Neuronal stem cell (in vitro differentiated cells): ENCODE data around the gene F11R.
"Not testable (repeated sequence)": the region's sequence is repeated elsewhere in the genome, so short reads cannot be mapped to it uniquely, and the experiment has no call there.

Experiments used
- DNase-seq: peaks from one replicate; pipeline ENCODE4 v3.0.0-alpha.2; 2013; ENCODE audit warnings: low spot score
- H2AFZ ChIP-seq: one replicate; pipeline ENCODE4 v1.6.1; 2013; ENCODE audit warnings: mild to moderate bottlenecking, low read length, inconsistent platforms
- H2AK5ac ChIP-seq: 2 replicates; pipeline ENCODE4 v1.6.1; 2013; ENCODE audit warnings: low read depth, mild to moderate bottlenecking, inconsistent platforms, low read length, moderate library complexity, mixed read lengths
- H2BK120ac ChIP-seq: 2 replicates; pipeline ENCODE4 v1.6.1; 2013; ENCODE audit warnings: low read depth, mild to moderate bottlenecking, inconsistent platforms, low read length, moderate library complexity, mixed read lengths
- H2BK12ac ChIP-seq: one replicate; pipeline ENCODE4 v1.6.1; 2013; ENCODE audit warnings: low read length, inconsistent platforms
- H2BK15ac ChIP-seq: 2 replicates; pipeline ENCODE4 v1.6.1; 2013; ENCODE audit warnings: mild to moderate bottlenecking, low read length, inconsistent platforms, mixed read lengths
- H2BK5ac ChIP-seq: one replicate; pipeline ENCODE4 v1.6.1; 2013; ENCODE audit warnings: inconsistent platforms, mild to moderate bottlenecking, low read length, moderate library complexity
- H3K14ac ChIP-seq: one replicate; pipeline ENCODE4 v1.6.1; 2013; ENCODE audit warnings: low read length, inconsistent platforms
- H3K18ac ChIP-seq: 2 replicates; pipeline ENCODE4 v1.6.1; 2013; ENCODE audit warnings: low read length, inconsistent platforms
- H3K23ac ChIP-seq: 2 replicates; pipeline ENCODE4 v1.6.1; 2013; ENCODE audit warnings: low read depth, mild to moderate bottlenecking, mixed read lengths, low read length, inconsistent platforms; ENCODE audit not compliant: poor library complexity
- H3K27ac ChIP-seq: replicated peaks from 3 replicates; pipeline ENCODE4 v1.5.1; 2013; ENCODE audit warnings: low read length, inconsistent platforms
- H3K27me3 ChIP-seq, 3 experiments: 2 replicates each; pipeline ENCODE4 v1.6.1; 2013; ENCODE audit warnings: low read length in 3 of 3, mild to moderate bottlenecking in 2 of 3, inconsistent platforms in 1 of 3, low read depth in 1 of 3, mixed read lengths in 1 of 3, moderate library complexity in 1 of 3; ENCODE audit not compliant: control insufficient read depth in 3 of 3, insufficient read depth in 3 of 3
- H3K36me3 ChIP-seq, 2 donors: replicated peaks in 1 of 2; 2 replicates each; pipeline ENCODE4 v1.6.1; 2013; ENCODE audit warnings: low read length in 2 of 2; ENCODE audit not compliant: control insufficient read depth in 2 of 2, insufficient read depth in 2 of 2
- H3K4ac ChIP-seq: 2 replicates; pipeline ENCODE4 v1.6.1; 2013; ENCODE audit warnings: inconsistent platforms, mild to moderate bottlenecking, low read length, moderate library complexity
- H3K4me1 ChIP-seq, 2 donors: 1 replicate in 1 of 2; 2 replicates in 1 of 2; pipeline ENCODE4 v1.6.1; 2013; ENCODE audit warnings: low read length in 2 of 2, low read depth in 1 of 2; ENCODE audit not compliant: control insufficient read depth in 2 of 2, insufficient read depth in 1 of 2
- H3K4me2 ChIP-seq: one replicate; pipeline ENCODE4 v1.6.1; 2013; ENCODE audit warnings: mild to moderate bottlenecking, low read length, inconsistent platforms; ENCODE audit not compliant: insufficient read depth, poor library complexity, severe bottlenecking
- H3K4me3 ChIP-seq, 2 donors: 2 replicates each; pipeline ENCODE4 v1.5.1; 2013; ENCODE audit warnings: low read length in 2 of 2, mild to moderate bottlenecking in 2 of 2, inconsistent platforms in 1 of 2, moderate library complexity in 1 of 2
- H3K79me1 ChIP-seq: one replicate; pipeline ENCODE4 v1.6.1; 2013; ENCODE audit warnings: low read depth, mild to moderate bottlenecking, inconsistent platforms, low read length, moderate library complexity
- H3K9ac ChIP-seq: one replicate; pipeline ENCODE4 v1.6.1; 2013; ENCODE audit warnings: mild to moderate bottlenecking, low read depth, low read length, inconsistent platforms; ENCODE audit not compliant: poor library complexity
- H3K9me3 ChIP-seq, 2 donors: replicated peaks in 1 of 2; 2 replicates each; pipeline versions ENCODE3 to v1.6.1; 2013; ENCODE audit warnings: low read length in 2 of 2, mild to moderate bottlenecking in 2 of 2, inconsistent platforms in 1 of 2, low read depth in 1 of 2, mixed read lengths in 1 of 2, moderate library complexity in 1 of 2; ENCODE audit not compliant: control insufficient read depth in 2 of 2, insufficient read depth in 1 of 2
- H4K8ac ChIP-seq: one replicate; pipeline ENCODE4 v1.6.1; 2013; ENCODE audit warnings: low read depth, mild to moderate bottlenecking, inconsistent platforms, low read length, moderate library complexity
- H4K91ac ChIP-seq: one replicate; pipeline ENCODE4 v1.6.1; 2013; ENCODE audit warnings: low read length, low read depth, mild to moderate bottlenecking, inconsistent platforms; ENCODE audit not compliant: poor library complexity
- WGBS, 2 donors: extraction: QIAGEN DNeasy Blood & Tissue Kit; methylation state at CpG; one replicate each; pipeline ENCODE4 v1.1.7; 2013; ENCODE audit warnings: missing lambda C conversion rate in 2 of 2, mixed read lengths in 1 of 2; ENCODE audit not compliant: insufficient read length in 2 of 2, insufficient replicate concordance in 1 of 2; ENCODE audit errors: extremely low coverage in 2 of 2; 5-methylcytosine and 5-hydroxymethylcytosine counted together

The F11R gene

DNA sequence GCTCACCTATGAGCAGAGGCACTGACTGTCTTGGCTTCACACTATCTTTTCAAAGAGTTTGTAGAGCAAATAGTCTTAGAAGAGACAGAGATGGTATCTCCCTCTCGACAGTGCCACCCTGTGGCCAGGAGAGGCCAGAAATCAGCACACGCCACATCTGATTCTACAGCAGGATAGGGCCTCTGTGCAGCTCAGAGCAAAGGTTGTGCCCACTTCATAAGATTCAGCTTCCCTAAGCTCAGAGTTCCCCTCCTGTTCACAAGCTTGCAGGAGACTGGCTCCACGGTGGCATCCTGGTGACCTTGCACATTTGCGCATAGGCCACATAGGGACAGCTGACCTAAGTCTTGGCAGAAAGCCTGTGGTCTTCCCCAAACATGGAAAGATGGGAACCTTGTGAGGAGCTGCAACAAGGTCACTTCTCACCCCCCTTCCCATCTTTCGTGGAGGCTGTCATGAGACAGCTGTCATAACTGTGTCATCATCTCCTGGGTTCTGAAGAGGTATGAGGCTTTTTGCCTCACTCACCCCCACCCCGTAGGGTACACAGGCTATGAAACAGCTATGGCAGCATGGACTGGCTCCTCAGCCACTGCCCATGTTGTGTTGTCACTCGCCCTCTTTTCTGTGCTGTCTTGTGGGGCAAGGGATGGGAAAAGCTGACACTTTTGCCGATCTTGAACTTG is 69.4 kb downstream of the F11R start:
- Histone ChIP-seq H2BK15ac (no peak overlapping the region), H3K14ac (no peak overlapping the region), H3K23ac (no peak overlapping the region), H2AFZ (no peak overlapping the region), H2BK5ac (no peak overlapping the region), H3K4me1 (peaks cover 0 to 5% of the 10 kb centered on the region in 2 donors), H4K8ac (no peak overlapping the region), H3K79me1 (no peaks in the 10 kb centered on the region), H2BK12ac (no peak overlapping the region), H3K4me3 (no peak overlapping the region), H3K18ac (no peak overlapping the region), H3K9me3 (no peaks in the 10 kb centered on the region), H3K27ac (no peak overlapping the region), H3K27me3 (no peaks in the 10 kb centered on the region), H4K91ac (no peak overlapping the region), H3K4ac (no peak overlapping the region), H2BK120ac (no peak overlapping the region), H3K4me2 (no peak overlapping the region), H2AK5ac (no peak overlapping the region), H3K9ac (no peak overlapping the region), H3K36me3 (no peaks in the 10 kb centered on the region)
- peak; percentile 43 for DNase-seq
- WGBS, 2 donors = no CpG with 5 or more reads among the region's 8 CpGs

DNA sequence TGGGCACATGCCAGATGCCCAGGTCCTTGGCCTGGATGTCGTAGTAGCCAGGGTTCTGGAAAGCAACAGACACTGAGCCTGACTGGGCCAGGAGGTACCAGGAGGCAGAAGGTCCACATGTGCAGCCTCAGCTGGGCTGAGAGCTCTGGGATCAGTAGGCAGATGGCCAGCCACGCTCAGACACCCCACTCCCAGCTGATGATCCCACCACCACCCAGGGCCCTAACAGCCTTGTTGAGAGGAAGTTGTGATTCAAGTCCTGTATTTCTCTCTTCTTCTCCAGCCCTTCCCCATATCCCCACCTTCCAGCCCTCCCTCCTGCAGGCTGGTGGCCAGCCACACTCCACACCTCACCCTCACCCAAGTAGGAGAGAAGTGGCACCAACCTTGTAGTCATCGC is 70.3 kb downstream of the F11R start:
- Histone ChIP-seq H3K27ac (no peak overlapping the region), H3K4me2 (no peak overlapping the region), H3K27me3 (no peaks in the 10 kb centered on the region), H4K91ac (no peak overlapping the region), H3K36me3 (no peaks in the 10 kb centered on the region), H2AFZ (no peak overlapping the region), H3K79me1 (no peaks in the 10 kb centered on the region), H3K18ac (peak overlapping the region; percentile 50), H3K9me3 (no peaks in the 10 kb centered on the region), H4K8ac (no peak overlapping the region), H3K4me1 (peaks cover 0 to 5% of the 10 kb centered on the region in 2 donors), H2BK15ac (no peak overlapping the region), H3K4ac (no peak overlapping the region), H3K9ac (no peak overlapping the region), H3K23ac (peak overlapping the region; percentile 18), H2BK5ac (no peak overlapping the region), H2BK12ac (no peak overlapping the region), H2BK120ac (no peak overlapping the region), H3K14ac (no peak overlapping the region), H3K4me3 (no peak overlapping the region), H2AK5ac (no peak overlapping the region)
- DNase-seq = no peak
- WGBS, 2 donors = no CpG with 5 or more reads among the region's 3 CpGs

DNA sequence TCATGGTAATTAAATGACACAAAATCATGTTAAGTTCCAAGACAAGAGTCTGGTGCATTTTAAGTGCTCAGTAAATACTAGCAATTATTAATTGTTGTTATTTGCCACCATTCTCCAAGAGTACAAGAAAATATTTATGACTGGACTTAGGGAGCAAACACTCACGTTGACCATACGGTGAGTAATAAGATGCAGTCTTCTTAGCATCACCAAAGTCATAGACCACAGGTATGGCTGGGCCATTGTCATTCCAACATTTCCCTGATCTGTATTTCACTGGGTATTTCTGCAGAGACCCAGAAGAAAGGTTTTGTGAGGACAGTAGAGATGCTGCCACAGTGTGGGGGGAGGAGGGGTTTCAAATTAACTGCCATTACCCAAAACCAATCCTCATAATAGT is 71.1 kb downstream of the F11R start:
- H3K23ac ChIP-seq = no peak overlapping the region
- H3K36me3 ChIP-seq = no peaks in the 10 kb centered on the region
- H3K4ac ChIP-seq = no peak overlapping the region
- no peak overlapping the region for H3K4me2 ChIP-seq
- H3K9ac ChIP-seq = no peak overlapping the region
- H2BK12ac ChIP-seq = no peak overlapping the region
- peaks cover 0 to 2% (median 0%) of the 10 kb centered on the region in 3 experiments for H3K27me3 ChIP-seq
- no peak overlapping the region for H2AFZ ChIP-seq
- H2AK5ac ChIP-seq = no peak overlapping the region
- H3K14ac ChIP-seq = no peak overlapping the region
- H3K79me1 ChIP-seq = no peaks in the 10 kb centered on the region
- H3K18ac ChIP-seq = no peak overlapping the region
- H3K9me3 ChIP-seq = no peaks in the 10 kb centered on the region
- no peak overlapping the region for H4K8ac ChIP-seq
- no peak overlapping the region for H3K4me3 ChIP-seq
- H3K4me1 ChIP-seq = peaks cover 0 to 5% of the 10 kb centered on the region in 2 donors
- H2BK120ac ChIP-seq = no peak overlapping the region
- H2BK5ac ChIP-seq = no peak overlapping the region
- no peak overlapping the region for H3K27ac ChIP-seq
- H4K91ac ChIP-seq = no peak overlapping the region
- DNase-seq = no peak
- no CpG with 5 or more reads among the region's 2 CpGs for WGBS, 2 donors
- no peak overlapping the region for H2BK15ac ChIP-seq

DNA sequence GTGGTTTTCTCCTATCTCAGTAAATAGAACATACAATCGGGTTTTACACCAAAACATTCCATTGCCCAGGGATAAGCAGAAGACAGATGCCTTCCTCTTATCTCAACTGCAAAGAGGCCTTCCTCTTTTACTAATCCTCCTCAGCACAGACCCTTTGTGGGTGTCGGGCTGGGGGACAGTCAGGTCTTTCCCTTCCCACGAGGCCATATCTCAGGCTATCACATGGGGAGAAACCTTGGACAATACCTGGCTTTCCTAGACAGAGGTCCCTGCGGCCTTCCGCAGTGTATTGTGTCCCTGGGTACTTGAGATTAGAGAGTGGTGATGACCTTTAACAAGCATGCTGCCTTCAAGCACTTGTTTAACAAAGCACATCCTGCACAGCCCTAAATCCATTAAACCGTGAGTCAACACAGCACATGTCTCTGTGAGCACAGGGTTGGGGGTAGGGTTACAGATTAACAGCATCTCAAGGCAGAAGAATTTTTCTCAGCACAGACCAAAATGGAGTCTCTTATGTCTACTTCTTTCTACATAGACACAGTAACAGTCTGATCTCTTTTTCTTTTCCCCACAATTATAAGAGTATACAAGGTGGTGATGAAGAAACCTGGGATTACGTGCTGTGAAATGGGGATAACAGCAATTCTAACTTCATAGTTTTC is 71.6 kb downstream of the F11R start:
- H4K91ac ChIP-seq, H2AK5ac ChIP-seq, H3K9me3 ChIP-seq, H3K4me3 ChIP-seq, H2BK120ac ChIP-seq, H3K18ac ChIP-seq, H3K27ac ChIP-seq, H3K9ac ChIP-seq, H3K4me1 ChIP-seq, H3K4ac ChIP-seq, H2BK12ac ChIP-seq, DNase-seq, H2BK5ac ChIP-seq, H4K8ac ChIP-seq, H2AFZ ChIP-seq, H2BK15ac ChIP-seq, H3K23ac ChIP-seq, H3K14ac ChIP-seq, H3K4me2 ChIP-seq, H3K27me3 ChIP-seq, H3K36me3 ChIP-seq, H3K79me1 ChIP-seq: not testable (repeated sequence)
- no CpG with 5 or more reads among the region's 7 CpGs for WGBS, 2 donors
